Measurements from ENCODE around the gene TDRD1. TPM values are rescaled to one million over a fixed set of nuclear protein-coding genes. Genes with fewer than 3 reads are reported as not detected.
"Not testable (repeated sequence)": the region's sequence is repeated elsewhere in the genome, so short reads cannot be mapped to it uniquely, and the experiment has no call there.

TDRD1 gene
- total RNA-seq, 1 experiment from 2014 or later: not detected

DNA sequence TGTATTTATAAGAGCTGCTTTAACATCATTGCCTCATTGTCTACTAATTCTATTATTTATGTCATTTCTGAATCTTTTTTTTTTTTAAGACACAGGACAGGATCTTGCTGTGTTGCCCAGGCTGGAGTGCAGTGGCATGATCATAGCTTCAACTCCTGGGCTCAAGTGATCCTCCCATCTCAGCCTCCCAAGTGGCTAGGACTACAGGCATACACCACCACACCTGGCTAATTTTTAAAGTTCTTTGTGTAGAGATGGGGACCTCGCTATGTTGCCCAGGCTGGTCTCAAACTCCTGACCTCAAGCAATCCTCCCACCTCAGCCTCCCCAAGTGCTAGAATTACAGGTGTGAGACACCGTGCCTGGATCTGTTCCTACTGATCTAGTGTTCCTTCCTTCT lies 38.3 kb upstream of the TDRD1 start:
- H3K4me3 ChIP-seq (replicated peaks in 1 of 2; ENCODE audit: low read depth in 1 of 2, low read length in 2 of 2); ATAC-seq; H3K27ac ChIP-seq (ENCODE audit: low read depth, low read length); DNase-seq (ENCODE audit: low read depth, low spot score); H3K36me3 ChIP-seq (ENCODE audit: control insufficient read depth in 1 of 2, insufficient read depth in 2 of 2, low read length in 2 of 2); H4K20me1 ChIP-seq (ENCODE audit: insufficient read depth); H3K79me2 ChIP-seq (ENCODE audit: insufficient read depth, low read length); CTCF ChIA-PET; BruUV-seq (replicated peaks); RAD21 ChIA-PET (ENCODE audit: low non-redundant PET in 1 of 2, low total read pairs in 2 of 2, uncharacterized antibody in 2 of 2, unreplicated experiment in 2 of 2); H3K27me3 ChIP-seq (ENCODE audit: insufficient read depth, low read length); H3K9me3 ChIP-seq (ENCODE audit: control insufficient read depth in 1 of 2, insufficient read depth in 1 of 2, low read depth in 1 of 2, low read length in 2 of 2); intact Hi-C loops (cut with micrococcal nuclease); H3K4me2 ChIP-seq (ENCODE audit: low read length); H3K4me1 ChIP-seq (ENCODE audit: control insufficient read depth in 1 of 2, insufficient read depth in 2 of 2, low read length in 2 of 2); H3K9ac ChIP-seq (ENCODE audit: low read length); H2AFZ ChIP-seq (ENCODE audit: low read depth, low read length, poor library complexity, severe bottlenecking); H3K9me2 ChIP-seq (ENCODE audit: insufficient read depth): not testable (repeated sequence)
- POLR2A ChIA-PET: interaction anchor here (1.2 kb wide), 1 partner anchor 1583 kb away, joined by 3 read pairs; no protein-coding TSS in a partner anchor

DNA sequence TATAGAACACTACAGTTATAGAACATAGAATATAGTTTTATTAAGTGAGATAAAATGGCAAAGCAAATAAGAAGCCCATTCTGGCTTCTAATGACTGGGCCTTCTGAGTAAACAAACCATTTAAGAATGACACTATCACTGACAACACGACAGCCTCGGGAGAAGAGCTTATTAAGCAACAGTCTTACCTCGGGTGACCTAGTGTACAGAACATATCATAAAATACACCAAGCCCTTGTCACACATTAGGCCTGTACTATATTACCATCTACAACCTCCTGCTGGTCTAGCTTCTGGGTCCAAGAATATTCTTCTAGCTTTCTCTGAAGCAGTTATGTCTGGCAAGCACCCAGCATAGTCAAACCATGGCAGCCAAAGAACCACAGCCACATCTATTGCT lies 37.1 kb upstream of the TDRD1 start:
- Histone ChIP-seq H3K4me1 (ENCODE audit: control insufficient read depth in 1 of 2, insufficient read depth in 2 of 2, low read length in 2 of 2) (no peaks in the 10 kb centered on the region), H3K27ac (ENCODE audit: low read depth, low read length) (no peak overlapping the region), H3K36me3 (ENCODE audit: control insufficient read depth in 1 of 2, insufficient read depth in 2 of 2, low read length in 2 of 2) (no peaks in the 10 kb centered on the region), H4K20me1 (ENCODE audit: insufficient read depth) (no peaks in the 10 kb centered on the region), H3K9me2 (ENCODE audit: insufficient read depth) (no peaks in the 10 kb centered on the region), H3K27me3 (ENCODE audit: insufficient read depth, low read length) (no peaks in the 10 kb centered on the region), H2AFZ (ENCODE audit: low read depth, low read length, poor library complexity, severe bottlenecking) (no peak overlapping the region), H3K9me3 (ENCODE audit: control insufficient read depth in 1 of 2, insufficient read depth in 1 of 2, low read depth in 1 of 2, low read length in 2 of 2) (no peaks in the 10 kb centered on the region), H3K9ac (ENCODE audit: low read length) (no peak overlapping the region), H3K4me2 (ENCODE audit: low read length) (no peak overlapping the region), H3K79me2 (ENCODE audit: insufficient read depth, low read length) (no peaks in the 10 kb centered on the region), H3K4me3 (replicated peaks in 1 of 2; ENCODE audit: low read depth in 1 of 2, low read length in 2 of 2) (no peak overlapping the region)
- no peak for DNase-seq (ENCODE audit: low read depth, low spot score)
- CTCF ChIA-PET: no interaction called here
- RAD21 ChIA-PET (ENCODE audit: low non-redundant PET in 1 of 2, low total read pairs in 2 of 2, uncharacterized antibody in 2 of 2, unreplicated experiment in 2 of 2): no interaction called here
- POLR2A ChIA-PET: no interaction called here
- intact Hi-C loops (cut with micrococcal nuclease): no loop called here
- TF ChIP-seq, protein P1, sequence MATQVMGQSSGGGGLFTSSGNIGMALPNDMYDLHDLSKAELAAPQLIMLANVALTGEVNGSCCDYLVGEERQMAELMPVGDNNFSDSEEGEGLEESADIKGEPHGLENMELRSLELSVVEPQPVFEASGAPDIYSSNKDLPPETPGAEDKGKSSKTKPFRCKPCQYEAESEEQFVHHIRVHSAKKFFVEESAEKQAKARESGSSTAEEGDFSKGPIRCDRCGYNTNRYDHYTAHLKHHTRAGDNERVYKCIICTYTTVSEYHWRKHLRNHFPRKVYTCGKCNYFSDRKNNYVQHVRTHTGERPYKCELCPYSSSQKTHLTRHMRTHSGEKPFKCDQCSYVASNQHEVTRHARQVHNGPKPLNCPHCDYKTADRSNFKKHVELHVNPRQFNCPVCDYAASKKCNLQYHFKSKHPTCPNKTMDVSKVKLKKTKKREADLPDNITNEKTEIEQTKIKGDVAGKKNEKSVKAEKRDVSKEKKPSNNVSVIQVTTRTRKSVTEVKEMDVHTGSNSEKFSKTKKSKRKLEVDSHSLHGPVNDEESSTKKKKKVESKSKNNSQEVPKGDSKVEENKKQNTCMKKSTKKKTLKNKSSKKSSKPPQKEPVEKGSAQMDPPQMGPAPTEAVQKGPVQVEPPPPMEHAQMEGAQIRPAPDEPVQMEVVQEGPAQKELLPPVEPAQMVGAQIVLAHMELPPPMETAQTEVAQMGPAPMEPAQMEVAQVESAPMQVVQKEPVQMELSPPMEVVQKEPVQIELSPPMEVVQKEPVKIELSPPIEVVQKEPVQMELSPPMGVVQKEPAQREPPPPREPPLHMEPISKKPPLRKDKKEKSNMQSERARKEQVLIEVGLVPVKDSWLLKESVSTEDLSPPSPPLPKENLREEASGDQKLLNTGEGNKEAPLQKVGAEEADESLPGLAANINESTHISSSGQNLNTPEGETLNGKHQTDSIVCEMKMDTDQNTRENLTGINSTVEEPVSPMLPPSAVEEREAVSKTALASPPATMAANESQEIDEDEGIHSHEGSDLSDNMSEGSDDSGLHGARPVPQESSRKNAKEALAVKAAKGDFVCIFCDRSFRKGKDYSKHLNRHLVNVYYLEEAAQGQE (IDR thresholded peaks at IDR 0.05; ENCODE audit: low read depth): no peak
- TF ChIP-seq, protein P2, sequence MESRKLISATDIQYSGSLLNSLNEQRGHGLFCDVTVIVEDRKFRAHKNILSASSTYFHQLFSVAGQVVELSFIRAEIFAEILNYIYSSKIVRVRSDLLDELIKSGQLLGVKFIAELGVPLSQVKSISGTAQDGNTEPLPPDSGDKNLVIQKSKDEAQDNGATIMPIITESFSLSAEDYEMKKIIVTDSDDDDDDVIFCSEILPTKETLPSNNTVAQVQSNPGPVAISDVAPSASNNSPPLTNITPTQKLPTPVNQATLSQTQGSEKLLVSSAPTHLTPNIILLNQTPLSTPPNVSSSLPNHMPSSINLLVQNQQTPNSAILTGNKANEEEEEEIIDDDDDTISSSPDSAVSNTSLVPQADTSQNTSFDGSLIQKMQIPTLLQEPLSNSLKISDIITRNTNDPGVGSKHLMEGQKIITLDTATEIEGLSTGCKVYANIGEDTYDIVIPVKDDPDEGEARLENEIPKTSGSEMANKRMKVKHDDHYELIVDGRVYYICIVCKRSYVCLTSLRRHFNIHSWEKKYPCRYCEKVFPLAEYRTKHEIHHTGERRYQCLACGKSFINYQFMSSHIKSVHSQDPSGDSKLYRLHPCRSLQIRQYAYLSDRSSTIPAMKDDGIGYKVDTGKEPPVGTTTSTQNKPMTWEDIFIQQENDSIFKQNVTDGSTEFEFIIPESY (IDR thresholded peaks at IDR 0.05; ENCODE audit: extremely low read depth, insufficient replicate concordance, low read length): no peak
- no peak for TF ChIP-seq SIN3A (IDR thresholded peaks at IDR 0.05; ENCODE audit: low read depth)
- TF ChIP-seq, protein P3, sequence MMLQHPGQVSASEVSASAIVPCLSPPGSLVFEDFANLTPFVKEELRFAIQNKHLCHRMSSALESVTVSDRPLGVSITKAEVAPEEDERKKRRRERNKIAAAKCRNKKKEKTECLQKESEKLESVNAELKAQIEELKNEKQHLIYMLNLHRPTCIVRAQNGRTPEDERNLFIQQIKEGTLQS (IDR thresholded peaks at IDR 0.05): no peak
- no TSS peak for BruUV-seq (replicated peaks)
- no peak for ATAC-seq

Data from HCT116 (cell line).